A673 (cell line): ENCODE results near the gene GALNT18. TPM values are rescaled to one million over a fixed set of nuclear protein-coding genes. Genes with fewer than 3 reads are reported as not detected.

Experiments used
- BruUV-seq: library from RNA; stranded (reverse); fragments of 400-500 nt; replicated peaks from 2 replicates; lab custom pipeline; 2021; lab: Mats Ljungman, UMichigan
- CTCF ChIA-PET: fragments of 300-600 bp; sonication (Branson Sonifier 250); formaldehyde crosslinking; loops from one replicate; lab custom pipeline; 2022; ENCODE audit warnings: antibody characterized with exemption; lab: Charles Lee
- POLR2A ChIA-PET: fragments of 300-600 bp; sonication (Branson Sonifier 250); formaldehyde crosslinking; loops from one replicate; lab custom pipeline; 2022; ENCODE audit warnings: antibody characterized with exemption; ENCODE audit not compliant: low non-redundant PET; lab: Charles Lee
- DNase-seq: peaks from one replicate; pipeline ENCODE4 v3.0.0-alpha.2; 2015; ENCODE audit warnings: low spot score
- H3K27ac ChIP-seq: fragments of 200-600 bp; sonication (generic); 2 replicates; pipeline ENCODE4 v1.5.1; 2016; ENCODE audit warnings: mixed run types, low read depth, mild to moderate bottlenecking, mixed read lengths, antibody characterized with exemption, low read length; ENCODE audit not compliant: poor library complexity, severe bottlenecking
- H3K27me3 ChIP-seq: fragments of 200-600 bp; sonication (generic); replicated peaks from 2 replicates; pipeline ENCODE4 v1.6.1; 2017; ENCODE audit warnings: mixed run types, low read depth, mild to moderate bottlenecking, mixed read lengths, antibody characterized with exemption, low read length; ENCODE audit not compliant: insufficient read depth, poor library complexity
- H3K36me3 ChIP-seq: fragments of 200-600 bp; sonication (generic); 2 replicates; pipeline ENCODE4 v1.6.1; 2016; ENCODE audit warnings: mixed run types, mild to moderate bottlenecking, mixed read lengths, antibody characterized with exemption, low read length; ENCODE audit not compliant: insufficient read depth, poor library complexity, severe bottlenecking
- H3K4me1 ChIP-seq: fragments of 200-600 bp; sonication (generic); 2 replicates; pipeline ENCODE4 v1.6.1; 2017; ENCODE audit warnings: mixed run types, mild to moderate bottlenecking, mixed read lengths, antibody characterized with exemption, low read length; ENCODE audit not compliant: insufficient read depth, poor library complexity, severe bottlenecking
- H3K4me3 ChIP-seq: fragments of 200-600 bp; sonication (generic); 2 replicates; pipeline ENCODE4 v1.5.1; 2016; ENCODE audit warnings: low read depth, mixed run types, mild to moderate bottlenecking, mixed read lengths, low read length; ENCODE audit not compliant: poor library complexity, severe bottlenecking
- H3K9me3 ChIP-seq: fragments of 200-600 bp; sonication (generic); 2 replicates; pipeline ENCODE4 v1.6.1; 2016; ENCODE audit warnings: mixed run types, low read depth, mild to moderate bottlenecking, mixed read lengths, antibody characterized with exemption, low read length; ENCODE audit not compliant: poor library complexity, severe bottlenecking
- CTCF ChIP-seq: fragments of 300-800, 200-600 bp; sonication (generic); conservative IDR thresholded peaks from 2 replicates; pipeline ENCODE4 v1.5.1; 2017; ENCODE audit warnings: low read depth, mild to moderate bottlenecking, antibody characterized with exemption, low read length, moderate library complexity, mixed read lengths
- EZH2 ChIP-seq: fragments of 200-600 bp; sonication (generic); IDR thresholded peaks from 2 replicates; pipeline ENCODE4 v1.6.1; 2017; ENCODE audit warnings: borderline replicate concordance, low read depth, mild to moderate bottlenecking, mixed read lengths, antibody characterized with exemption, low read length; ENCODE audit not compliant: poor library complexity, severe bottlenecking
- intact Hi-C: fragments of 100-400 bp; cut with micrococcal nuclease; formaldehyde crosslinking; loops from one replicate; pipeline ENCODE4 v1.10.0; 2022; ENCODE audit not compliant: unreplicated experiment
- total RNA-seq: library from RNA; stranded (reverse); gene quantifications from 2 replicates; pipeline ENCODE4 v1.2.3, GENCODE V29; 2021

The GALNT18 gene
- total RNA-seq, 1 experiment from 2014 or later, result 0.37 TPM

DNA sequence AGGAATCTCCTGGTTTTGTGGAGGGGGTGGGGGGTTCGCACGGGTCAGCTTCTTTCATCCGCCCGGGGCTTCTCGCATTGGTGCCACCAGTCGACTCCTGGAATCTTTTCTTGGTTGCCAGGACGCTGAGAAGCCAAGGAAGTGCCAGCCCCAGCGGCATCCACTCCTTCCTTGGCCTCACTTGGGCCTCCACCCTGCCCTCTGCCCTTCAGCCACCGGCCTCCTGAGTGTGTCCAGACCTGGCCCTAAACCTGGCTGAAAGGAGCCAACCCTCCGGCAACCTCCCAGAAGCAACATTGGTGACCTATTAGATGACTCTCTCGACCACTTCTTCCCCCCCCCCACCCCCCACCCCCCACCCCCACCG, 518 bp upstream of the GALNT18 start:
- Histone ChIP-seq H3K9me3 (no peaks in the 10 kb centered on the region), H3K36me3 (no peaks in the 10 kb centered on the region), H3K4me1 (peaks cover 6% of the 10 kb centered on the region), H3K27me3 (peaks cover 33% of the 10 kb centered on the region), H3K27ac (no peak overlapping the region), H3K4me3 (peak overlapping the region; percentile 47)
- intact Hi-C loops, result no loop called here
- no peak for DNase-seq
- no TSS peak for BruUV-seq
- POLR2A ChIA-PET, result no interaction called here
- no peak for TF ChIP-seq EZH2
- no peak for TF ChIP-seq CTCF
- CTCF ChIA-PET, result no interaction called here

DNA sequence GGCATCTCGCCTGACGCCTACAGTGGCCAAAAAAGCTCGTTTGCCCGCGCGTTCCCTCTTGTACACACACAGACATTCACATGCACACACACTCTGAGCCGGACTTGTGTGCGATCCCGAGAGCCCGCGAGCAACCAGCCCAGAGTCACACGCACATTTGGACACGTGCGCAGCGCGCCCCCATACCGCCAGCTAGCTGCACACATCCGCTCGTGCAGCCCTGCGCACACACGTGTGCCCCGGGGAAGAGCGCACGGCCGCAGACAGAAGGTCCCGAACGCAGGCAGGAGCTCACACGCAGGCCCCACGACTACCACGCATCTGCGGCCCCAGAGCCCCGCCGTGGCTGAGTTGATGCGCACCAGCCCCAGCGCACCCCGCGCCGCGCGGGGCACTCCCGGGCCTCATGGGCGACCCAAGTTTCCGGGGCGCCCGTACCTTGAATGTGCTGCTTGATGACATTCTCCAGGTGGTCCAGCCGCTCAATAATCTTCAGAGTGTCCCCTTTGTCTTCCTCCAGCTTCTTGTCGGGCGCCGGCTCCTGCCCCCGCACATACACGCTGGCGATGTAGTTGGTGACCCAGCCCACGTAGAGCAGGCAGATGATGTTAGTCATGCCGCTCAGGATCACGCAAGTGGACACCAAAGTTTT, 758 bp downstream of the GALNT18 start:
- H3K4me1 ChIP-seq, result peaks cover 6% of the 10 kb centered on the region
- H3K36me3 ChIP-seq, result no peaks in the 10 kb centered on the region
- peak overlapping the region; percentile 47 for H3K4me3 ChIP-seq
- H3K27ac ChIP-seq, result no peak overlapping the region
- peak; percentile 17 for DNase-seq
- no TSS peak for BruUV-seq
- ChIA-PET POLR2A (interaction anchor here (0.6 kb wide), 1 partner anchor 811 kb away, joined by 6 read pairs; no protein-coding TSS in a partner anchor), CTCF (no interaction called here)
- intact Hi-C loops, result no loop called here
- TF ChIP-seq CTCF (no peak), EZH2 (no peak)
- peaks cover 29% of the 10 kb centered on the region for H3K27me3 ChIP-seq
- H3K9me3 ChIP-seq, result no peaks in the 10 kb centered on the region

GRCh38 chr11:11620173-11620920, 1.5 kb downstream of the GALNT18 start:
- H3K36me3 ChIP-seq, result no peaks in the 10 kb centered on the region
- peak; percentile 14 for TF ChIP-seq EZH2
- no peak for TF ChIP-seq CTCF
- CTCF ChIA-PET, result no interaction called here
- intact Hi-C loops, result no loop called here
- peaks cover 29% of the 10 kb centered on the region for H3K27me3 ChIP-seq
- POLR2A ChIA-PET, result interaction anchor here (0.6 kb wide), 1 partner anchor 810 kb away, joined by 6 read pairs; no protein-coding TSS in a partner anchor
- no peaks in the 10 kb centered on the region for H3K9me3 ChIP-seq
- peak; percentile 0 for DNase-seq
- no peak overlapping the region for H3K27ac ChIP-seq
- H3K4me1 ChIP-seq, result peaks cover 6% of the 10 kb centered on the region
- no TSS peak for BruUV-seq
- H3K4me3 ChIP-seq, result peak overlapping the region; percentile 47
